ENCODE data around the gene CAMP. TPM values are rescaled to one million over a fixed set of nuclear protein-coding genes. Genes with fewer than 3 reads are reported as not detected.
"Not testable (repeated sequence)": the region's sequence is repeated elsewhere in the genome, so short reads cannot be mapped to it uniquely, and the experiment has no call there.

The CAMP gene
- total RNA-seq, 1 donor from 2014 or later, result not detected

GRCh38 chr3:48248095-48248850 is 25.0 kb downstream of the CAMP start:
- intact Hi-C loops (cut with micrococcal nuclease), result no loop called here

GRCh38 chr3:48256557-48256956 is 33.3 kb downstream of the CAMP start:
- intact Hi-C loops (cut with micrococcal nuclease), result no loop called here

DNA sequence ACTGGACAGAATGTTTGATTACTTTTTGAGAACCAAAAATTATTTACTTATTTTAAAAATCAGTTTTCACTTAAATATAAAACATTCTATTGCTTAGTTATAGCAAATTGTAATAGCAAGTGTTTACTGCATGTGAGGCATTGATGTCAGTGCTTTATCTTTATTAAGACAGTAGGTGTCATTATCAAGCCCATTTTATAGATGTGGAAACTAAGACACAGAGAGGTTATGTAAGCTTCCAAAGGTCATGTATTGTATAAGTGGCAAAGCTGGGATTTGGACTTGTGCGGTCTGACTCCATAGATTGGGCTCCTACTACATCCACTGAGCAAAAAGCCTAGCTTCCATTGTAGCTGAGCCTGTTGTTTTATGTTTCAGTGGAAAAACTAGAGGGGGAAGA is 35.2 kb downstream of the CAMP start:
- intact Hi-C loops (cut with micrococcal nuclease), result no loop called here

DNA sequence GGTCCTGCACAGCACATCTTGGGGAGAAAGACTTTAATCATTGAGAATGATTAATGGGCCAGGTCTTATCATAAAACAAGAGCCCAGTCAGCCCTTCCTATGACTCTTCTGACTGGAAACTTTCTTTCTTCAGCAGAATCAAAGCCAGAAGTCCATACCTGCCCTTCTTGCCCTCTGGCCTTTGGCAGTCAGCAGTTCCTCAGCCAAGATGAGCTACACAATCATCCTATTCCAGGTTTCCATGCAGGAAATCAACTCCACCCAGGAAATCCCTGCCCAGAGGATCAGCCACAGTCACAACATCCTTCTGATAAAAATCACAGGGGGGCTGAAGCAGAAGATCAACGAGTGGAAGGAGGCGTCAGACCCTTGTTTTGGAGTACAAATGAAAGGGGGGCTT is 44.5 kb downstream of the CAMP start:
- intact Hi-C loops (cut with micrococcal nuclease), result loop anchor here (1.0 to 2.0 kb wide), 2 partner anchors 26 to 33 kb away; partner anchors contain the start of genes NME6 and ZNF589

GRCh38 chr3:48268381-48268935 is 45.2 kb downstream of the CAMP start:
- intact Hi-C loops (cut with micrococcal nuclease), result loop anchor here (1.0 to 2.0 kb wide), 2 partner anchors 27 to 32 kb away; partner anchors contain the start of genes NME6 and ZNF589

- intact Hi-C loops (cut with micrococcal nuclease), result loop anchor here (1.0 to 2.0 kb wide), 2 partner anchors 28 to 32 kb away; partner anchors contain the start of genes NME6 and ZNF589
Measured at GRCh38 chr3:48268936-48269561, 45.8 kb downstream of the CAMP start.

DNA sequence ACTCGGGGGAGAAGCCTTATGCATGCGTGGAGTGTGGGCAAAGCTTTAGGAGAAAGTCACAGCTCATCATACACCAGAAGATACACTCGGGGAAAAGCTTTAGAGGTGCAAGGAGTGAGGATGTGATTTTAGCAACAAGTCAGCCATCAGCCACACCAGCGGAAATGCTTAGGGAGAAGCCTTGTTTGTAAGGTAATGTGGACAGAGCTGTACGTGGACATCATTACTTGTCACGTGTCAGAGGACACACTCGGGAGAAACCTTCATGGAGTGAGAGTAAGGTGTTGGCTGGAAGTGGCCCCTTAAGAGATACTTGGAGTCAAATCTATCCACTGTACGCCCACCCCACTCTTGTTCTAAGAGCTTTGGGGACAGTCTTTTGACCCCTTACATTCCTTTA is 46.3 kb downstream of the CAMP start:
- intact Hi-C loops (cut with micrococcal nuclease), result loop anchor here (2.0 kb wide), 1 partner anchor 31 kb away; the partner anchor contains the start of gene NME6

- intact Hi-C loops (cut with micrococcal nuclease), result no loop called here
Measured at GRCh38 chr3:48270306-48270705, 47.0 kb downstream of the CAMP start.

DNA sequence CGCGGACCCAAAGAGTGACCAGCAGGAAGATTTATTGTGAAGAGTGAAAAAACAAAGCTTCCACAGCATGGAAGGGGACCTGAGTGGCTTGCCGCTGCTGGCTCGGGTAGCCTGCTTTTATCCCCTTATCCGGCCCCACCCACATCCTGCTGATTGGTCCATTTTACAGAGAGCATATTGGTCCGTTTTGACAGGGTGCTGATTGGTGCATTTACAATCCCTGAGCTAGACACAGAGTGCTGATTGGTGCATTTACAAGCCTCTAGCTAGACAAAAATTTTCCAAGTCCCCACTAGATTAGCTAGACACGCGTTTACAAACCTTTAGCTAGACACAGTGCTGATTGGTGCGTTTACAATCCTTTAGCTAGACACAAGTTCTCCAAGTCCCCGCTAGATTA is 47.9 kb downstream of the CAMP start:
- intact Hi-C loops (cut with micrococcal nuclease), result not testable (repeated sequence)

DNA sequence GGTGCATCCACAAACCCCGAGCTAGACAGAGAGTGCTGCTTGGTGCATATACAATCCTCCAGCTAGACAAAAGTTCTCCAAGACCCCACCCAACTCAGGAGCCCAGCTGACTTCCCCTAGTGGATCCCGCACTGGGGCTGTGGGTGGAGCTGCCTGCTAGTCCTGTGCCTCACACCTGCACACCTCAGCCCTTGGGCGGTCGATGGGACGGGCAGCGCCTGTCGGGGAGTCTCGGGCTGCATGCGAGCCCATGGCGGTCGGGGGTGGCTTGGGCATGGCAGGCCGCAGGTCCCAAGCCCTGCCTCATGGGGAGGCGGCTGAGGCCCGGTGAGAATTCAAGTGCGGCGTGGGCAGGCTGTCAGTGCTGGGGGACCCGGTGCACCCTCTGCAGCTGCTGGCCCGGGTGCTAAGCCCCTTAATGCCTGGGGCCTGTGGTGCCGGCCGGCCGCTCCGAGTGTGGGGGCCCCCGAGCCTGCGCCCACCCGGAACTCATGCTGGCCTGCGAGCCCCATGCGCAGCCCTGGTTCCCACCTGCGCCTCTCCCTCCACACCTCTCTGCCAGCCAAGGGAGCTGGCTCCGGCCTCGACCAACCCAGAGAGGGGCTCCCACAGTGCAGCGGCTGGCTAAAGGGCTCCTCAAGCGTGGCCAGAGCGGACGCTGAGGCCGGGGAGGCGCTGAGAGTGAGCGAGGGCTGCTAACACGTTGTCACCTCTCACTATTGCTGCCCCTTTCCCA is 48.6 kb downstream of the CAMP start:
- intact Hi-C loops (cut with micrococcal nuclease), result no loop called here

- intact Hi-C loops (cut with micrococcal nuclease), result loop anchor here (1.0 kb wide), 2 partner anchors 163 to 275 kb away; no protein-coding TSS in a partner anchor
Measured at GRCh38 chr3:48273594-48274211, 50.4 kb downstream of the CAMP start.

DNA sequence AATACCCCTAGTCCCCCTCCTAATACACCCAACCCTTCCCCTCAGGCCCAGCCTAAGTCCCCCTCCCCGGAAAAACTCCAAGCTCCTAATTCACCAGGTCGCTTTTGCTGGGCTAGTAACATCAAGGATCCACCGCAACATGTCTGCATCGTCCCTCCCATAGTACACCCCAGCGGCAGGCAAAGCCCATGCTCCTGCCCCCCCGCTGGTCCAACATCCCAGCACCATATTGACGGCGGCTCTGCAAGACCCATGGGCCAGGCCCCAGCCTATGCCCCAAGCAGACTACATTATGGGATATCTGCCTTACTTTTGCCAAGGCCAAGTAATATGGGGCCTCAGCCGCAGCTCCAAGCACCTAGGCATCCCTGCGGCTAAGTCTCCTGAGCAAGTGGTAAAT is 51.2 kb downstream of the CAMP start:
- intact Hi-C loops (cut with micrococcal nuclease), result no loop called here

Other genes with a start within 250 kb of the CAMP start
- 107 and 113 TPM in 2 replicates for gene MAP4, start 207.1 kb upstream of the CAMP start, total RNA-seq
- 30.7 and 30.8 TPM in 2 replicates for gene CDC25A, start 35.1 kb upstream of the CAMP start, total RNA-seq
- gene ZNF589, start 17.6 kb downstream of the CAMP start, total RNA-seq, result 29.3 and 29.6 TPM in 2 replicates
- 31.7 and 34.5 TPM in 2 replicates for gene NME6, start 77.9 kb downstream of the CAMP start, total RNA-seq
- gene SPINK8, start 110.2 kb downstream of the CAMP start, total RNA-seq, result not detected in 2 replicates
- not detected in 2 replicates for gene FBXW12, start 148.7 kb downstream of the CAMP start, total RNA-seq
- 1.6 and 1.9 TPM in 2 replicates for gene PLXNB1, start 206.6 kb downstream of the CAMP start, total RNA-seq
- 14.2 and 16.4 TPM in 2 replicates for gene CCDC51, start 216.6 kb downstream of the CAMP start, total RNA-seq
- gene TMA7, start 216.8 kb downstream of the CAMP start, total RNA-seq, result 289 and 303 TPM in 2 replicates
- 17.2 and 17.4 TPM in 2 replicates for gene ATRIP, start 223.2 kb downstream of the CAMP start, total RNA-seq

Measured in T-helper 2 cell treated with Interferon-gamma antibody and Interleukin-4, amounts not matched to agents 100 ng/mL and 5 ng/mL, for 36 hours (primary cell).